K562 treated with DMSO at 1 percent for 12 hours (cell line): ENCODE measurements around the gene CCT4. TPM values are rescaled to one million over a fixed set of nuclear protein-coding genes. Genes with fewer than 3 reads are reported as not detected.

Source experiments
- total RNA-seq: library from RNA; unstranded; fragments of 300-600 nt; gene quantifications from 2 replicates; pipeline ENCODE4 v1.2.3, GENCODE V29; 2022; ENCODE audit not compliant: insufficient read depth

CCT4 gene
- 180 and 270 TPM in 2 replicates for total RNA-seq

DNA sequence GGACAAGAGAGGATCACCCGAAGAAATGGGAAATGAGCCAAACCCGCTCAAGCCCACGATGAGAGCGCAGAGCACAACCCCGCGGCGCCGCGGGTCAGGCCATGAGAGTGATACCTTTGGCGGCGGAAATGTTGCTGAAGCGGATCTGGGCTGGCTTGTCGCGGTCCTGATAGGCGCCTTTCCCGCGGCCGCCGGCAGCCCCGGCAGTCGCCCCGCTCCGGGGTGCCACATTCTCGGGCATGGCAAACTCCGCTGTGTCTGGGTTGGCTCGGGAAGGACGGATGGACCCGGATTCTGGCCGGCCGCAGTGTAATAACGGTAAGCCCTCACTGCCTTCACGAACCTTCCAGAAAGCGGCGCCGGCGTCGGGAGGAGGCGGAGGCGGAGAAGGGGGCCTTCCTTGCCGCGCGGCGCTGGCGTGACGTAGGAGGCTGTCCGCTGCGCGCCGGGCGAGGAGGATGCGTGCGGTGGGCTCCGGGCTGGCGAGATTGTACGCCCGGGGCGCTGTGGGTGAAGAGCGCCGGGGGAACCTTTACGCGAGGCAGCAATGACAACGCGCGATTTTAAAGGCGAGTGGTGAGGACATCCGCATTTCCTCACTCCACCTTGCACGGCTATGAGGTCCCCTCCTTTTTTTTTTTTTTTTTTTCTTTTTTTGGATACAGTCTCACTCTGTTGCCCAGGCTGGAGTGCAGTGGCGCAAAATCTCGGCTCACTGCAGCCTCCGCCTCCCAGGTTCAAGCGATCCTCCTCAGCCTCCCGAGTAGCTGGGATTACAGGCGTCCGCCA lies at the start of gene CCT4:
Gene CCT4, minus strand, starts transcription at position 390 of the 789 bp plus-strand sequence. Its CDS starts 149 bp downstream, at position 241.

GRCh38 chr2:61905372-61906185 lies 17.1 kb upstream of the CCT4 start, which contains the start of gene COMMD1:
Gene COMMD1, plus strand, starts transcription at chr2:61905674. Its CDS starts 5 bp downstream, at chr2:61905679.

DNA sequence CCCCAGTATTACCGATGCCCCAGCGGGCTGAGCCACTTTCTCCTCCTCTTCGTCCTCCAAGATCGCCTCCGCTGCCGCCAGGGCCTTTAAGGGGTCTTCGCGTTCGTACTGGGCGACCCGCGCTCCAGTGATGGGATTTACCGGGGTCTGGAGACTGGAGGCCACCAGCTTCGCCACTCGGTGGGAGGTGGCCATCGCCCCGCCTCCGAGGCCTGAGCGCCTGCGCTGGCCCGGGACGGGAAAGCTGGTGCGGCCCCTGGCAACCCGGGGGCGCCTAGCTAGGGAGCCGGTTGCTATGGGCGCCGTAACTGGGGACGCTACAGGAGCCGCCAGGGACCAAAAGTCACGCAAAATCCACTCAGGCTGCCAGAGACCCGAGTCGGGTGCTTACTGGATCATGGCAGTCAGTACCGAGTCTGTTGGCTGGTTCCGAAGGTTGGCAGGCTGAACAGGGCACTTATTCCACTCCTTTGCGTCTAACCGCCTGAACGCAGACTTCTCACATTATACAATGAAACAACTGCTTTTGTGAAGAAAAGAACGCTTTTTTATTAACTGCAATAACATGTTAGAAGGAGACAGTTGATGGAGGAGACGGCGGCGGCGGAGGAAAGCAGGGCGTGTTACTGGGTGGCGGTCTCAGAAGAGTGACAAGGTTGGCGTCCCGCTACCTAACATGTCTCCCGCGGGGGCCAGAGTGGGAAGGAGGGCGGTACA lies 34.5 kb downstream of the CCT4 start, which contains the start of gene FAM161A:
Gene FAM161A, minus strand, starts transcription at position 214 of the 717 bp plus-strand sequence. Its CDS starts 19 bp downstream, at position 195.

Other genes with a start within 250 kb of the CCT4 start
- gene FAM161A, start 34.6 kb downstream of the CCT4 start, total RNA-seq, result 0.49 and 0.99 TPM in 2 replicates
- 18.4 and 32.2 TPM in 2 replicates for gene COMMD1, start 17.0 kb upstream of the CCT4 start, total RNA-seq